HepG2 (cell line): ENCODE measurements around the gene SLC16A1. TPM values are rescaled to one million over a fixed set of nuclear protein-coding genes. Genes with fewer than 3 reads are reported as not detected.
"Not testable (repeated sequence)": the region's sequence is repeated elsewhere in the genome, so short reads cannot be mapped to it uniquely, and the experiment has no call there.

ENCODE experiments used
- ATAC-seq: fragments of 200-7000 bp; cut with Tn5 transposase; 3 replicates; pipeline ENCODE4 v1.9.1; 2020; ENCODE audit warnings: mild to moderate bottlenecking, moderate library complexity
- BruUV-seq: library from RNA; stranded (reverse); fragments of 400-500 nt; replicated peaks from 2 replicates; lab custom pipeline; 2021; lab: Mats Ljungman, UMichigan
- CTCF ChIA-PET: fragments of 300-600 bp; formaldehyde crosslinking; extraction: SDS; loops from one replicate; lab custom pipeline; 2021; ENCODE audit warnings: low total read pairs, inconsistent platforms, low intra/inter-chr PET ratio; lab: Yijun Ruan, JAX
- POLR2A ChIA-PET: fragments of 350-600 bp; sonication (Branson Sonifier 250); formaldehyde crosslinking; loops from one replicate; lab custom pipeline; 2020; ENCODE audit warnings: antibody characterized with exemption, inconsistent platforms; lab: Yijun Ruan, JAX
- DNase-seq: peaks from one replicate; pipeline ENCODE4 v3.0.0-alpha.2; 2015; ENCODE audit warnings: low spot score
- FAIRE-seq: peaks from 3 replicates; lab custom pipeline; 2011; peaks lifted over from hg19 to GRCh38; lab: Jason Lieb, UNC
- H2AFZ ChIP-seq: one replicate; pipeline ENCODE4 v1.6.1; 2011; ENCODE audit warnings: low read length, inconsistent platforms
- H3K27ac ChIP-seq: fragments of 300-600 bp; 3 replicates; pipeline ENCODE4 v1.8.0; 2011; ENCODE audit warnings: mixed run types, mild to moderate bottlenecking, mixed read lengths, low read length, inconsistent platforms; ENCODE audit not compliant: insufficient read depth; ENCODE audit errors: extremely low read length
- H3K27me3 ChIP-seq, 2 experiments: fragments of 200-600 bp in 1 of 2; 2 replicates in 1 of 2; 3 replicates in 1 of 2; pipeline versions ENCODE4 v1.6.0 to v1.8.0; 2011; ENCODE audit warnings: low read length in 2 of 2, mild to moderate bottlenecking in 2 of 2, moderate library complexity in 2 of 2, inconsistent platforms in 1 of 2; ENCODE audit not compliant: insufficient read depth in 2 of 2, control insufficient read depth in 1 of 2
- H3K36me3 ChIP-seq, 2 experiments: fragments of 200-600 bp in 1 of 2; replicated peaks in 1 of 2; 2 replicates in 1 of 2; 3 replicates in 1 of 2; pipeline versions ENCODE4 v1.5.1 to v1.8.0; 2011; ENCODE audit warnings: low read length in 2 of 2, inconsistent platforms in 1 of 2; ENCODE audit not compliant: insufficient read depth in 2 of 2, control insufficient read depth in 1 of 2
- H3K4me1 ChIP-seq: 2 replicates; pipeline ENCODE4 v1.5.1; 2012; ENCODE audit warnings: low read length, inconsistent platforms; ENCODE audit not compliant: insufficient read depth
- H3K4me2 ChIP-seq: 2 replicates; pipeline ENCODE4 v1.6.0; 2011; ENCODE audit warnings: low read depth, low read length, inconsistent platforms
- H3K4me3 ChIP-seq, 3 experiments: fragments of 200-600 bp in 1 of 3; sonication (generic), shearing (Covaris generic) in 1 of 3; replicated peaks in 1 of 3; 2 replicates each; pipeline ENCODE4 v1.5.1; 2011 to 2016; ENCODE audit warnings: low read length in 3 of 3, inconsistent platforms in 2 of 3, low read depth in 2 of 3, mild to moderate bottlenecking in 2 of 3, control low read depth in 1 of 3, mixed read lengths in 1 of 3; ENCODE audit not compliant: insufficient read depth in 1 of 3
- H3K79me2 ChIP-seq: one replicate; pipeline ENCODE4 v1.6.1; 2011; ENCODE audit warnings: low read length, inconsistent platforms; ENCODE audit not compliant: insufficient read depth
- H3K9ac ChIP-seq: 2 replicates; pipeline ENCODE4 v1.6.0; 2011; ENCODE audit warnings: mild to moderate bottlenecking, low read depth, low read length, inconsistent platforms; ENCODE audit not compliant: insufficient read depth
- H3K9me3 ChIP-seq: 2 replicates; pipeline ENCODE4 v1.5.1; 2012; ENCODE audit warnings: mild to moderate bottlenecking, low read length
- H4K20me1 ChIP-seq: 2 replicates; pipeline ENCODE4 v1.6.0; 2011; ENCODE audit warnings: inconsistent platforms, mild to moderate bottlenecking, low read length, moderate library complexity; ENCODE audit not compliant: insufficient read depth
- CBFB ChIP-seq: sonication (generic); formaldehyde crosslinking; IDR thresholded peaks from 2 replicates; pipeline ENCODE4 v1.4.0; 2020; ENCODE audit warnings: missing genetic modification reagents
- RCOR2 ChIP-seq: IDR thresholded peaks from 2 replicates; pipeline ENCODE4 v1.6.1; 2016; ENCODE audit warnings: missing biosample characterization, missing genetic modification reagents
- RFX1 ChIP-seq: fragments of 450-650 bp; IDR thresholded peaks from 2 replicates; pipeline ENCODE4 v1.6.1; 2017
- RFXAP ChIP-seq: sonication (generic); formaldehyde crosslinking; IDR thresholded peaks from 2 replicates; pipeline ENCODE4 v1.4.0; 2020; ENCODE audit warnings: missing genetic modification reagents, borderline replicate concordance
- ZNF720 ChIP-seq: sonication (generic); formaldehyde crosslinking; IDR thresholded peaks from 2 replicates; pipeline ENCODE4 v1.4.0; 2020; ENCODE audit warnings: missing genetic modification reagents
- WGBS: methylation state at CpG from one replicate; pipeline ENCODE4 v1.1.6; 2017; ENCODE audit warnings: low lambda C conversion rate; 5-methylcytosine and 5-hydroxymethylcytosine counted together
- in situ Hi-C: cut with HindIII; loops from 2 replicates; pipeline ENCODE4 v1.10.0; 2017; ENCODE audit warnings: low pct_unique_long_range_greater_than_20kb; ENCODE audit not compliant: extremely low pct_ligation_motif_present
- intact Hi-C: fragments of 100-400 bp; cut with micrococcal nuclease; formaldehyde crosslinking; loops from one replicate; pipeline ENCODE4 v1.10.0; 2022; ENCODE audit not compliant: unreplicated experiment
- polyA plus RNA-seq, 8 experiments: library from polyadenylated mRNA; depleted of rRNA in 3 of 8; stranded (reverse) in 7 of 8; unstranded in 1 of 8; fragments of >200 nt; fragmentation: Illumina TruSeq in 4 of 8; extraction: Trizol in 4 of 8; gene quantifications; 2 replicates each; pipeline versions ENCODE4 v1.2.1 to v1.2.3, GENCODE V29; 2011 to 2016; ENCODE audit warnings: low read depth in 4 of 8, missing spikeins in 1 of 8, mixed read lengths in 1 of 8; ENCODE audit not compliant: insufficient read depth in 1 of 8
- total RNA-seq, 5 experiments: library from RNA; depleted of rRNA; stranded (reverse); fragments of >200 nt; fragmentation: Illumina TruSeq; extraction: Trizol; gene quantifications; 2 replicates each; pipeline ENCODE4 v1.2.3, GENCODE V29; 2016; ENCODE audit warnings: low read depth in 1 of 5
- TF ChIP-seq, protein P1 (sequence below): sonication (generic); formaldehyde crosslinking; IDR thresholded peaks from 2 replicates; pipeline ENCODE4 v1.4.0; 2020; ENCODE audit warnings: mild to moderate bottlenecking, missing genetic modification reagents

Gene SLC16A1
- total and polyA plus RNA-seq, 2 of the 13 experiments (the other 11 are each of a cell fraction or from before 2014, with no cell fraction given), result 106 to 142 TPM

DNA sequence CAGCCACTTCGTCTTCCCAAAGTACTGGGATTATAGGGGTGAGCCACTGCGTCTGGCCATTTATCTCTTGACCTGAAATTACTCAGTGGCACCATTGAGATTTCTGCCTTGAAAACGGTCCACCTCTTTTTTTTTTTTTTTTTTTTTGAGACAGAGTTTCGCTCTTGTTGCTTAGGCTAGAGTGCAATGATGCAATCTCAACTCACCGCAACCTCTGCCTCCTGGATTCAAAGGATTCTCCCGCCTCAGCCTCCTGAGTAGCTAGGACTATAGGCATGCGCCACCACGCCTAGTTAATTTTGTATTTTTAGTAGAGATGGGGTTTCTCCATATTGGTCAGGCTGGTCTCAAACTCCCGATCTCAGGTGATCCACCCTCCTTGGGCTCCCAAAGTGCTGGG is 39.0 kb upstream of the SLC16A1 start:
- POLR2A ChIA-PET, result not testable (repeated sequence)

DNA sequence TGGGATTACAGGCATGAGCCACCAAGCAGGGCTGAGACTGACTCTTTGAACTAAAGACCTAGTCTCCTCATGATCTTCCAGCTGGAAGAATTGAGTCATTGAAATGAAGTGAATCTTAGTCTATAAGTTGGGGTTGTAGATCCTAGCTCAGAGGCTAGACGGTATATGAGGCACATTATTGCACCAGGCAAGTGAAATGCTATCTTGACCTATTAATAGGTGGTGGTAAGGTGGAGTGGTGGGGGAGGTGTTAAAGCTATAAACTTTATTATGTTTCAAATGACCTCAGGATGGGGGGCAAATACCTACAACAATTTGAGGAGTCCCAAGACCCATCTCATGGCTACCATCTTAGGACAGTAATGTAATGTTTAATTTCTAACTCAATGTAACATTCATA is 36.8 kb upstream of the SLC16A1 start:
- H3K36me3 ChIP-seq, result 0 out of 5 replicates have a peak, but pooled peaks cover 0 to 1% of the 10 kb centered on the region in 2 experiments
- TF ChIP-seq ZNF720 (CRISPR knock-in tag) (no peak), RFX1 (no peak), CBFB (CRISPR knock-in tag) (no peak), RFXAP (CRISPR knock-in tag) (no peak), RCOR2 (CRISPR knock-in tag) (no peak)
- TF ChIP-seq, protein P1, sequence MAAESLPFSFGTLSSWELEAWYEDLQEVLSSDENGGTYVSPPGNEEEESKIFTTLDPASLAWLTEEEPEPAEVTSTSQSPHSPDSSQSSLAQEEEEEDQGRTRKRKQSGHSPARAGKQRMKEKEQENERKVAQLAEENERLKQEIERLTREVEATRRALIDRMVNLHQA (CRISPR knock-in tag), result no peak
- ATAC-seq (no peak), DNase-seq (no peak), FAIRE-seq (no peak)
- intact Hi-C loops (no loop called here), in situ Hi-C loops (no loop called here)
- POLR2A ChIA-PET, result no interaction called here
- no peak overlapping the region for H2AFZ ChIP-seq
- H4K20me1 ChIP-seq, result no peaks in the 10 kb centered on the region
- no TSS peak for BruUV-seq
- 100% methylated on average over 1 of the region's 1 CpG for WGBS
- H3K9me3 ChIP-seq, result no peaks in the 10 kb centered on the region
- no peak overlapping the region for H3K9ac ChIP-seq
- H3K27me3 ChIP-seq, result no peaks in the 10 kb centered on the region
- no peak overlapping the region for H3K27ac ChIP-seq
- CTCF ChIA-PET, result no interaction called here
- H3K4me3 ChIP-seq, result no peak overlapping the region
- H3K4me2 ChIP-seq, result no peak overlapping the region
- no peaks in the 10 kb centered on the region for H3K4me1 ChIP-seq
- H3K79me2 ChIP-seq, result no peaks in the 10 kb centered on the region

More for the DNA sequence above, 39.0 kb upstream of the SLC16A1 start:
- H3K79me2 ChIP-seq, H3K36me3 ChIP-seq, DNase-seq, H3K9me3 ChIP-seq, H3K4me3 ChIP-seq, ATAC-seq, FAIRE-seq, CTCF ChIA-PET, H3K27ac ChIP-seq, intact Hi-C loops, H3K4me2 ChIP-seq, H4K20me1 ChIP-seq, in situ Hi-C loops, BruUV-seq, H3K9ac ChIP-seq, H3K27me3 ChIP-seq, H2AFZ ChIP-seq: not testable (repeated sequence)
- 97% methylated on average over 9 of the region's 9 CpGs for WGBS
- peaks cover 11% of the 10 kb centered on the region for H3K4me1 ChIP-seq
